IgD-negative memory B cell (primary cell): ENCODE results near the gene ANKRD27. TPM values are rescaled to one million over a fixed set of nuclear protein-coding genes. Genes with fewer than 3 reads are reported as not detected.
A peak's percentile ranks its signal among the peaks of the same experiment; 100 is the strongest.
"Not testable (repeated sequence)": the region's sequence is repeated elsewhere in the genome, so short reads cannot be mapped to it uniquely, and the experiment has no call there.

Experiments
- H3K27ac Mint-ChIP-seq, 3 donors: one replicate each; pipeline ENCODE4 v1.8.0; 2020 to 2022; ENCODE audit warnings: mild to moderate bottlenecking in 3 of 3, mixed read lengths in 3 of 3, moderate library complexity in 1 of 3
- H3K27me3 Mint-ChIP-seq: one replicate; pipeline ENCODE4 v1.8.0; 2021; ENCODE audit warnings: mixed read lengths
- H3K36me3 Mint-ChIP-seq: one replicate; pipeline ENCODE4 v1.8.0; 2020; ENCODE audit warnings: mild to moderate bottlenecking, mixed read lengths
- H3K4me1 Mint-ChIP-seq, 3 donors: one replicate each; pipeline ENCODE4 v1.8.0; 2020 to 2022; ENCODE audit warnings: mixed read lengths in 3 of 3, mild to moderate bottlenecking in 1 of 3
- H3K4me3 Mint-ChIP-seq, 4 donors: one replicate each; pipeline ENCODE4 v1.8.0; 2020 to 2022; ENCODE audit warnings: mild to moderate bottlenecking in 4 of 4, mixed read lengths in 4 of 4, moderate library complexity in 3 of 4
- H3K9me3 Mint-ChIP-seq, 3 donors: one replicate each; pipeline ENCODE4 v1.8.0; 2020 to 2021; ENCODE audit warnings: mixed read lengths in 3 of 3, mild to moderate bottlenecking in 1 of 3
- polyA plus RNA-seq: library from polyadenylated mRNA; unstranded; fragments of 300-500 nt; fragmentation: Illumina TruSeq; gene quantifications from one replicate; pipeline ENCODE4 v1.2.3, GENCODE V29; 2021

Gene ANKRD27
- polyA plus RNA-seq, 1 donor from 2014 or later = 9.7 TPM

- Mint-ChIP-seq H3K4me1 (peaks cover 0 to 2% (median 0%) of the 10 kb centered on the region in 3 donors), H3K27ac (no peak overlapping the region)
These were observed 21.9 kb downstream of the ANKRD27 start for GRCh38 chr19:32652894-32653598.

GRCh38 chr19:32652331-32652730, 22.6 kb downstream of the ANKRD27 start:
- not testable (repeated sequence) for H3K9me3 Mint-ChIP-seq, H3K4me1 Mint-ChIP-seq, H3K4me3 Mint-ChIP-seq, H3K27me3 Mint-ChIP-seq, H3K36me3 Mint-ChIP-seq, H3K27ac Mint-ChIP-seq

More at GRCh38 chr19:32652894-32653598, 21.9 kb downstream of the ANKRD27 start:
- Mint-ChIP-seq H3K9me3 (no peaks in the 10 kb centered on the region), H3K4me3 (no peak overlapping the region), H3K27me3 (no peaks in the 10 kb centered on the region), H3K36me3 (peaks cover 8% of the 10 kb centered on the region)

- Mint-ChIP-seq H3K36me3 (peaks cover 9% of the 10 kb centered on the region), H3K4me3 (peak overlapping the region in 1 of 4 donors; percentile 74), H3K9me3 (no peaks in the 10 kb centered on the region), H3K27me3 (no peaks in the 10 kb centered on the region), H3K27ac (no peak overlapping the region), H3K4me1 (peaks cover 0 to 2% (median 0%) of the 10 kb centered on the region in 3 donors)
These were observed 23.2 kb downstream of the ANKRD27 start for GRCh38 chr19:32651729-32652140.

- Mint-ChIP-seq H3K4me3 (no peak overlapping the region), H3K9me3 (no peaks in the 10 kb centered on the region), H3K27ac (no peak overlapping the region), H3K36me3 (peaks cover 6% of the 10 kb centered on the region), H3K4me1 (peaks cover 0 to 4% (median 0%) of the 10 kb centered on the region in 3 donors), H3K27me3 (no peaks in the 10 kb centered on the region)
These were observed 24.3 kb downstream of the ANKRD27 start for GRCh38 chr19:32650671-32651070.

DNA sequence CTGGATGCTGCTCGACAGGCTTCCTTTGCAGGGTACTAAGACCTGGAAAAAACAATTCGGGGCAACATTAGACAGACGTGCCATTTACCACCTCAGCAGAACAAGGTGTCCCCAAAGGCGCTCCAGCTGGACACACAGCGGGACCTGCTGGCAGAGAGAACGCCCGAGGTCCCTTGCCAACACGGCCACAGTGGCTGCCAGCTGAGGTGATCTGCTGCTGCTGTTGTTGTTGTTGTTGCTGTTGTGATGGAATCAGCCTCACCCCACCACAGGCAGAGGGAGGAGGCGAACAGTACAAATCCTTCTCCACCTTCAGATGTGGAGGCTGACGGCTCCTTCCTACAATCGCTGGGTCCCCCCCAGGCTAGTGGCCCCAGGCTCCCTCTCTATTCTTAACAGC, 25.2 kb downstream of the ANKRD27 start:
- peaks cover 6% of the 10 kb centered on the region for H3K36me3 Mint-ChIP-seq
- H3K4me1 Mint-ChIP-seq = peaks cover 0 to 4% (median 0%) of the 10 kb centered on the region in 3 donors
- H3K27me3 Mint-ChIP-seq = no peaks in the 10 kb centered on the region
- H3K4me3 Mint-ChIP-seq = no peak overlapping the region
- no peaks in the 10 kb centered on the region for H3K9me3 Mint-ChIP-seq
- H3K27ac Mint-ChIP-seq = no peak overlapping the region

- peaks cover 0 to 3% (median 0%) of the 10 kb centered on the region in 3 donors for H3K4me1 Mint-ChIP-seq
- H3K4me3 Mint-ChIP-seq = no peak overlapping the region
- H3K9me3 Mint-ChIP-seq = no peaks in the 10 kb centered on the region
- H3K36me3 Mint-ChIP-seq = peaks cover 7% of the 10 kb centered on the region
- no peak overlapping the region for H3K27ac Mint-ChIP-seq
- no peaks in the 10 kb centered on the region for H3K27me3 Mint-ChIP-seq
These were observed 27.6 kb downstream of the ANKRD27 start for GRCh38 chr19:32647361-32647760.

GRCh38 chr19:32646556-32646955, 28.4 kb downstream of the ANKRD27 start:
- Mint-ChIP-seq H3K9me3 (no peaks in the 10 kb centered on the region), H3K4me1 (peaks cover 0 to 3% (median 0%) of the 10 kb centered on the region in 3 donors), H3K4me3 (no peak overlapping the region)

DNA sequence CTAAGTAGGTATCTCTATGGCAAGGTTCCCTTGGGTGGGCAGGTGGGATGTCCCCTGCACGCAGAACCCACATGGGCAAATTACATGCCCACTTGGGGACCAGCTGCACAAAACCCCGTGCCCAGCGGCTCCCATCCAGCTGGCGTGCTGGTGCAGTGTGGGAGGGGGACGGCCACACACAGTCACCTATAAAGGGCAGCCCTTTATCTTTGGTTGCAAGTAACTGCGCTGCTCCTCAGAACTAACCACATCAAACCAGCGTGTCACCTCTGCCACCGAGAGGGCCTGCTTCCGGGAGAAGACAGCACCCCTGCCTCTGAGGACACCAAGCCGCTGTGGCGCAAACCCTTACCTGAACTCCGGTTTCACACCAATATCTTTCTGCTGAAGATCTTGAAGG, 32.2 kb downstream of the ANKRD27 start:
- no peak overlapping the region for H3K4me3 Mint-ChIP-seq
- peaks cover 0 to 3% (median 0%) of the 10 kb centered on the region in 3 donors for H3K4me1 Mint-ChIP-seq
- peaks cover 0 to 3% (median 2%) of the 10 kb centered on the region in 3 donors for H3K9me3 Mint-ChIP-seq
- H3K27me3 Mint-ChIP-seq = no peaks in the 10 kb centered on the region
- H3K36me3 Mint-ChIP-seq = peaks cover 13% of the 10 kb centered on the region
- H3K27ac Mint-ChIP-seq = peak overlapping the region in 1 of 3 donors; percentile 67

More at GRCh38 chr19:32646556-32646955, 28.4 kb downstream of the ANKRD27 start:
- Mint-ChIP-seq H3K36me3 (peaks cover 7% of the 10 kb centered on the region), H3K27me3 (no peaks in the 10 kb centered on the region), H3K27ac (no peak overlapping the region)

DNA sequence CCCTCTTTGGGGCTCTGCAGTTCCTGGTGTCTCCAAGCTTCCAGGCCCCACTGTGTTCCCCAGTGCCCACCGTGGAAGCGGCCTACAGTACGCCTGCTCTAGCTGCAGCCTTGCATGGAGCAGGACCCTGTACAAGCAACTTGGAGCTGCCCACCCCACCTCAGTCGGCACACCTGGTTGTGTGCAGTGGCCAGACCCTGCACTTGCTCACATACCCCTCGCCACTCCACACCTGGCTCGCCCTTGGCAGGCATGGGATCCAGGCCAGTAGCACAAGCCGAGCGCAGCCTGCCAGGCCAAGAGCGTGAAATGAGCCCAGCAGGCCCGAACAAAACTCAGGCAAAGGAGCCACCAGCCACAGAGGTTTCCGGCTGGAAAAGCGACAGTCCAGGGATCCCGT, 36.4 kb downstream of the ANKRD27 start:
- Mint-ChIP-seq H3K27me3 (no peaks in the 10 kb centered on the region), H3K9me3 (peaks cover 0 to 3% (median 2%) of the 10 kb centered on the region in 3 donors), H3K4me1 (peaks cover 0 to 1% (median 0%) of the 10 kb centered on the region in 3 donors), H3K36me3 (peaks cover 21% of the 10 kb centered on the region), H3K27ac (no peak overlapping the region), H3K4me3 (no peak overlapping the region)

DNA sequence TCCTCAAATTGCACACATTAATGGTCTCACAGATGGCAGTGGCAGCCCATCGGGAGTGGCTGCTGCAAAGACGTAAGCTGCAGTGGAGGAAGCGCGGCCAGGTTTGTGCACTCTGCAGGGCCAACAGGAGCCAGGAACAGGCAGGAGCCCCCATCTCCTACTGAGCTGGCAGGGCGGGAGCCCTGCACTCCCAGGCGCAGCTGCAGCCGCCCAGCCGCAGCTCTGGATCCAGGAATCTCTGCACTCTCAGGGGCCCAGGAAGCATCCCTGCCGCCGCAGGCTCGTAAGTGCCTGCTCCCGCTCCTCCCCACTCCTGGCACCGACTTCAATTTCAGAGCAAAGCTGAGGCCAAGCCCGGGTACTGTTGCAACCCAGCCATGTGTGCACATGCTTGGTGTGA, 37.5 kb downstream of the ANKRD27 start:
- Mint-ChIP-seq H3K4me1 (no peaks in the 10 kb centered on the region), H3K27ac (no peak overlapping the region), H3K9me3 (peaks cover 0 to 3% (median 2%) of the 10 kb centered on the region in 3 donors), H3K27me3 (no peaks in the 10 kb centered on the region), H3K36me3 (peaks cover 20% of the 10 kb centered on the region), H3K4me3 (no peak overlapping the region)

DNA sequence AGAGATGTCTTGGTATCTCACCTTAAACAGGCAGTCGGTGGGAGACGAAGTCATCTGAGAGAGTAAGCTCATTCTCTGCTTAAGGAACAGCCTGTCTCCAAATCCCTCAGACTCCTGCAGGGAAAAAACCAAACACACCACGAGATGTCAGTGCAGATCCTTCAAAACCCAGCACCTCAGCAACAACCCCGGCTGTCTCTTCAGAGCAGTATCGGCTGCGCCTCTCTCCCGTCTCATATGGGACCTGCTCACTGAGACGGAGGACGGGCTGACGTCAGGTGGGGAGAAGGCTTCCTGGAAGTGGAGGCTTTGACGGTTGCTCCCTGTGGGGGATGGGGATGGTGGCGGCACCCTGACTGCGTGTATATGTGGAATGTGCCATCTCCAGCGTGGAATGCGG, 43.6 kb downstream of the ANKRD27 start:
- H3K27ac Mint-ChIP-seq = no peak overlapping the region
- H3K4me3 Mint-ChIP-seq = no peak overlapping the region
- H3K27me3 Mint-ChIP-seq = no peaks in the 10 kb centered on the region
- no peaks in the 10 kb centered on the region for H3K4me1 Mint-ChIP-seq
- H3K9me3 Mint-ChIP-seq = no peaks in the 10 kb centered on the region
- peaks cover 13% of the 10 kb centered on the region for H3K36me3 Mint-ChIP-seq

GRCh38 chr19:32630338-32630737, 44.6 kb downstream of the ANKRD27 start:
- no peak overlapping the region for H3K4me3 Mint-ChIP-seq
- H3K36me3 Mint-ChIP-seq = peaks cover 7% of the 10 kb centered on the region
- H3K9me3 Mint-ChIP-seq = no peaks in the 10 kb centered on the region
- no peaks in the 10 kb centered on the region for H3K4me1 Mint-ChIP-seq
- H3K27ac Mint-ChIP-seq = no peak overlapping the region
- no peaks in the 10 kb centered on the region for H3K27me3 Mint-ChIP-seq

GRCh38 chr19:32627714-32628270, 47.2 kb downstream of the ANKRD27 start:
- Mint-ChIP-seq H3K36me3 (peaks cover 9% of the 10 kb centered on the region), H3K9me3 (no peaks in the 10 kb centered on the region), H3K4me3 (no peak overlapping the region), H3K4me1 (no peaks in the 10 kb centered on the region), H3K27me3 (no peaks in the 10 kb centered on the region), H3K27ac (no peak overlapping the region)

DNA sequence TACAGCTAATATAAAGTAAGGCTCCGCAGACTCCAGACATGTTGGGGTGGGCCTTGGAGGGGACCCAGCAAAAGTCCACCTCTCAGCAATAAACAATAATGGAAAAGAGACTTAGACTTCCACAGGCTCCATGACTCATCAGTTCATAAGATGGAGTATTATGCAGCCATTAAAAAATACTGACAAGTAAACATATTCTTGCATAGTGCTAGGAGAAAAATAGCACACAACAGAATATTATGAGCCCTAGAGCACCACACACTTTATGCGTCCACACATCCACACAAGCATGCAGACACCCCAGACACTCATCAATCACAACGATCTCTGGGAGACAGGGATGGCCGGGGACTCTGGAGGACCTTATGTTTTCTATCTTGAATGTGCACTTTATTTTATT, 48.0 kb downstream of the ANKRD27 start:
- Mint-ChIP-seq H3K36me3 (peaks cover 16% of the 10 kb centered on the region), H3K4me1 (no peaks in the 10 kb centered on the region), H3K27me3 (no peaks in the 10 kb centered on the region), H3K4me3 (no peak overlapping the region), H3K9me3 (no peaks in the 10 kb centered on the region), H3K27ac (no peak overlapping the region)

- H3K36me3 Mint-ChIP-seq = peaks cover 18% of the 10 kb centered on the region
- no peak overlapping the region for H3K27ac Mint-ChIP-seq
- no peaks in the 10 kb centered on the region for H3K27me3 Mint-ChIP-seq
- H3K4me3 Mint-ChIP-seq = no peak overlapping the region
- no peaks in the 10 kb centered on the region for H3K9me3 Mint-ChIP-seq
- no peaks in the 10 kb centered on the region for H3K4me1 Mint-ChIP-seq
These were observed 50.6 kb downstream of the ANKRD27 start for GRCh38 chr19:32624410-32624809.

- Mint-ChIP-seq H3K4me3 (no peak overlapping the region), H3K27ac (no peak overlapping the region), H3K27me3 (no peaks in the 10 kb centered on the region), H3K36me3 (peaks cover 17% of the 10 kb centered on the region), H3K4me1 (no peaks in the 10 kb centered on the region), H3K9me3 (no peaks in the 10 kb centered on the region)
These were observed 53.0 kb downstream of the ANKRD27 start for GRCh38 chr19:32622002-32622401.
